CD4-positive, alpha-beta T cell treated with Interleukin-17A for 4 hours (primary cell): ENCODE results near the gene IKZF3.

Source experiments
- DNase-seq: peaks from one replicate; pipeline ENCODE4 v3.0.0-alpha.2; 2020; ENCODE audit warnings: mixed read lengths

IKZF3 gene

DNA sequence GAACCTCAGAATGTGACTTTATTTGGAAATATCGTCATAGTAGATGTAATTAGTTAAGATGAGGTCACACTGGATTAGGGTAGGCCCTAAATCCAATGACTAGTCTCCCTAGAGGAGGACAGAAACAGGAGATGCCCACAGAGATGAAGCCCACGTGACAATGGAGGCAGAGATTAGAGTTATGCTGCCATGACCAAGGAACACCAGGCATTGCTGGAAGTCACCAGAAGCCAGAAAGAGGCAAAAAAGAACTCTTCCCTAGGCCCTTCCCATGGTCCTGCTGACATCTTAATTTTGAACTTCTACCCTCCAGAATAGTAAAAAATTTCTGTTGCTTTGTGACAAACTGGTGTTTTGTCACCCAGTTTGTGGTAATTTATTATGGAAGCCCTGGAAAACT, 49.6 kb downstream of the IKZF3 start:
- no peak for DNase-seq

DNA sequence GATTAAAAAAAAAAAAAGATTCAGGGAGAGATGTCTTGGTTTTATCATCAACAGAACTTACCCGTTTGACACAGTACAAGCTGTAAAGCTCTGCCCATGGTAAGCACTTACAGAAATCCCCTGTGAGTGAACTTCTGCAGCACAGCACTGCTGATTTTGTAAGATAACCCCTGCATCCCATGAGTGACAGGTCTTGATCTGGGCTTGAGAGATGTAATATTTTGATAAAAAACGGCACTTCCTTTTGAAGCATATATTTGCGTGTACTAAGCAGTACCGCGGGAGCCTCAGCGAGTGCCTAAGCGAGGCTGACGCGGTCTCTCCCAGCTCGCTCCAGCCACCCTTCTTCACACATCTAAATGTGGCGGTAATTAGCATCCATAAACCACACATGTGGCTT, 50.5 kb downstream of the IKZF3 start:
- DNase-seq: peak; percentile 79

DNA sequence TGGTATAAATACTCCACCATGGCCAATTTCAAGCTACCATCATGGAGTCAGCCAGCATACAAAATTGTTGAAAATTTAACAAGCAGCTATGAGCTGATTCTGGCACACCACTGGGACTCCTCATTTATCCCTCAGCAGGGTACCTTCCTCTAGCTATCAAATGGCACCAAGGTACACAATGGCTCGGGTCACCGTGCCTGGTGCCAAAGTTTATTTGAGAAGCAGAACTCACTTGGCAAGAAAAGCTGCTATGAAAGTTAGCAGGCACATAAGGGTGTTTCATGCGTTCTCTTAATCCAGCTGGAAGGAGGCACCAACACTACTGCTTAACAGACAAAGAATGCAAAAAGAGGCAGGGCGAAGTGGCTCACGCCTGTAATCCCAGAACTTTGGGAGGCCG, 51.6 kb downstream of the IKZF3 start:
- DNase-seq: no peak

DNA sequence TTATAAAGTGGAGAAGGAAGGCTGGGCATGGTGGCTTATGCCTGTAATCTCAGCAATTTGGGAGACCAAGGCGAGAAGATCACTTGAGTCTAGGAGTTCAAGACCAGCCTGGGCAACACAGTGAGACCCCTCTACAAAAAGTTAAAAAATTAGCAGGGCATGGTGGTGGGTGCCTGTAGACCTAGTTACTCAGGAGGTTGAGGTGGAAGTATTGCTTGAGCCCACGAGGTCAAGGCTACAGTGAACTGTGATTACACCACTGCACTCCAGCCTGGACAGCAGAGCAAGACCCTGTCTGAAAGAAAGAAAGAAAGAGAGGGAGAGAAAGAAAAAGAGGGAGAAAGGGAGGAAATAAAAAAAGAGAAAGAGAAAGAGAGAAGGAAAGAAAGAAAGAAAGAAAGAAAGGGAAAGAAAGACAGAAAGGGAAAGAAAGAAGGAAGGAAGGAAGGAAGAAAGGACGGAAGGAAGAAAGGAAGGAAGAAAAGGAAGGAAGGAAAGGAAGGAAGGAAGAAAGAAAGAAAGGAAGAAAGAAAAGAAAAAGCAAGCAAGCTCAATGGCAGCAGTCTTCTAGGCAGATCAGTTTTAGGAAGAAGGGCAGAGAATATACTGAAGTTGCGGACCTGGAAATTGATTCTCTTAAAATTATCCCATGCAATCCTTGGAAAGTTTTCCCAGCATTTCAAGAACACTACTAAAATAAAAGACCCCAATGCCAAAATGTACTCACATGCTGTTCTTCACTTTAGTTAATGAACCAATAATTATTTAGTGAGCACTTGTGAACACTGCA, 53.0 kb downstream of the IKZF3 start:
- DNase-seq: no peak

DNA sequence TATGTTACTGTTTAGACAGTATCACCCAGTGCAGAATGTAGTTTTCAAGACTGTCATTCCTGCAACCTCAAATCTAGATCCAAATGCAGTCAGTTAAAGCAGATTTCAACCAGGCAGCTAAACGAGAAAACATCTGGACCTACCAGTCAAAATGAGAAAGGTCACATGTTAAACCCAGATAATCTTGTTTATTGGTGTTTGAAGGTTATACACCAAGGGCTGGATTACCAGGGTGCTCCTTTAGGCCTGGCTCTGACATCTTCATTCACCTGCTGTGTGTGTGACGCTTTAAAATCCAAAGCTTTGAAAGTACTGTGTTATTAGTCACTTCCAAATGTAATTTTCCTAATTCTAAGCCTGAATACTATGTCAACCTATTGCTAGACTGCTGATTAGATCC, 54.9 kb downstream of the IKZF3 start:
- DNase-seq: no peak

DNA sequence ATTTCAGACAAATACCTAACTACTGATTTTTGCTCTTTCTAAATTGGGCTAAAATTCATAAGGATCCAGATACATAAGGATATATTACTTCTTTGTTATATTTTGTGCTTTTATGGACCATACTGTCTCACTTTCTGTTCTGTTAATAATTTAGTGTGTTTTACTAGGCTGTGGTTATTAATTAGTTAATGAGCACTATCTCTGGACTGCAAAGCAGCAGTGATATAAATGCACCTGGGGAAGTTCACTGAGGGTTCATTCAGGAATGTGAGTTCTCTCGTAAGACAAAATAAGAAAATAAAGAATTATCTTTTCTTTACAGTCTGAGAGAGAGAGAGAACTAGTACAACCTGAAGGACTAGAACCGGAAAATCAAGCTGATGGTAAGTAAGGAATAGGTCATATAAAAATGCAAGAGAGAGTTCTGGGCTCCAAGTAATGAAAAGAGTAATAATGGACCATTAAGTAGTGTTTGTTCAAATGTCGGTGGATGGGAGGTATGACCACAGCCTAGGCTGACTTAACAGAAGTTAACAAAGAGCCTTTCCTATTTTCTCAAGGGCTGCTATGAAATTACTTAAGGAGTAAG, 55.6 kb downstream of the IKZF3 start:
- DNase-seq: no peak

DNA sequence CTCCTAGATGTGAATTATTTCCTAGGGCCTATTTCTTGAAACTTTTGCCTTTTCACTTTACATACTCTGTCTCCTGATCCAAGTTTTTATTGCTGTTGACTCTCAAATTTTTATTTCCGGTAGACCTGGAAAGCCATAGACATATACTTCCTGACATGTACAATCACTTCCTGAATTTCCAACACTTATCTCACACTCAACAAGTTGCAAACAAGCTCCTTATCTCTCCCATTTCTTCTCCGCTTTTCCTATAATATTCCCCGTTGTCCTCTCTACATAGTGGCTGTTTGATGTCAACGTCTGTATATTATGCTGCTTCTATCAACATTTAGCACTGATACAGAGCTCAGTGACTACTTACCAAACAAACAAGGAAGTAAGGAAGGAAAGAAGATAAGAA, 59.3 kb downstream of the IKZF3 start:
- no peak for DNase-seq

DNA sequence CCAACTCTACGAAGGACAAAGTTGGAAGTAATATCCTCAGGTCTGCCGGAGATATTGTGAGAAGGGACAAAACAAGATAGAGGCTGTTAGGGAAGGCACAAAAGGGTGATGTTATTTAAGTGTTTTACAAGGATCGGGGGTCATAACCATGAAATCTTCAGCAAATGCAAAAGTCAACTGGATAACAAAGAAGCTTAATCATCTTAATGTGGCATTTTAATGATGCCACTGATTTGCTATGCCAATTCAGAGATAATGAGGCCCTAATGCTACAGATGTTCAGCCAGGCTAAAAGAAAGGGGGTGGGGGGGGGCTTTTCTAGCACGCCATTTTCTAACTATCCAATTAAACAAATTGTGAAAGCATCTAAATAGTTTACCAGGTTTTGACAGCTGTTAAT, 63.1 kb downstream of the IKZF3 start:
- DNase-seq: no peak

DNA sequence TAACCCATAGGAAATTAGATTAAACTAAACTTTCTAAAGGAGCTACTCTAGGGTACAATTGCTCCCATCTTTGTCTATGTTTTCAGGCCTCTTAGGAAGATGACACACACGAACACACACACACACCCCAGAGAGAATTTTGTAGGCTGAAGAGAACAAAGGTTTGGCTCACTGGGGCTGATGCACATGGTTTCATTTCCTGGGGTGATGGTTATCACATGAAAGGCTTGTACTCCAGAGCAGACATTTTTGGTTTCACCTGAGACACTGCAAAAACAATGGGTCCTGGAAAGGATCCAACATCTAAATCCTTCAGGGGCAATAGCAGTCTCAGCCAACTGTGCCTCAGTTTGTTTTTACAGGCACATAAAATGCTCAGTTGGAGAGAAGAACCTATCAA, 63.6 kb downstream of the IKZF3 start:
- peak; percentile 73 for DNase-seq

DNA sequence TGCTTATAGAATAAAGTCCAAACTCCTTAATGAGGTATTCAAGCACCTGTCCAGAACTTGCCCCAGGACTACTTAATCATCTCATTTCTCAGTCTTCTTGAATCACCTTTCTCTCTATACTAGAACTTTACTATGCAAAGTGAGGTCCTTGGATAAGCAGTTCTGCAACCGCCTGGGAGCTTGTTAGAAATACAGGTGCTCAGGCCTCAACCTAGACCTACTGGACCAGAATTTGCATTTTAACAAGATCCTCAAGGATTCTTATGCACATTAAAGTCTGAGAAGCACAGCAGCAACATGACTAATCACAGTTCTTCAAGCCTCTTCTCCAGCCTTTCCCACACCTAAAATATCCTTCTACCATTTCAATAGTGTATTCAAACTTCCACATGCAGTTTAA, 64.7 kb downstream of the IKZF3 start:
- DNase-seq: no peak

DNA sequence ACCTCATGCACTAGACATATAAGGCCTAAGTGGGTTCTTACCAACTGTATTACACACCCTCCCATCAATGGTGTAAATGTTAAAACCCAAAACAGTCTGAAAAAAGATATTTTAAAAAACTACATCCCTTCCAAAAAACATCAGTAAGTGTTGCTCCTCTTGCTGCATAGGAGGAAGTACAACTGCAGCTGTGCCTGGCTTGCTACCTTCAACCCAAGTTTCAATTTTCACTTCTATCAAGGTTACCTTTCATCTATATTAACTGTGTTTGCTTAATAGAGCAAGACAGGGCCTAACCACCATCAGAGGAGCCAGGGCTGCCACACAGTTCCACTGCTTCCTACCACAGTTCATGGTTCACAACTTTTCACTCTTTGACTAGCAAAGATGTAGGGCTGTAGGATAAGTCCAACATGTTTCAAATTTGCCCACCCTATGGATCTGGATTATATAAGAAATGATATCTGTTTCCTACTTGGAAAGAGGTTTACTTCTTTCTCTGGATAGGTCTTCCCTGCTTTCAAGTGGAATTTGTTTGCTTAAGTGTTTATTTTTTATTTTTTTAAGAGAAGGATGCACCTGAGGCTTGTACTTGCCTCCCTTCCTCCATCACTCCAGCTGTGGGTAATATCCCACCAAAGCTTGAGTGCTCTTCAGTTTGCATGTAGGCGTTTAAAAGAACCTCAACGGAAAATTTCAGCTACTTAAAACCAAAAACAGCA, 69.7 kb downstream of the IKZF3 start:
- DNase-seq: peak; percentile 64

DNA sequence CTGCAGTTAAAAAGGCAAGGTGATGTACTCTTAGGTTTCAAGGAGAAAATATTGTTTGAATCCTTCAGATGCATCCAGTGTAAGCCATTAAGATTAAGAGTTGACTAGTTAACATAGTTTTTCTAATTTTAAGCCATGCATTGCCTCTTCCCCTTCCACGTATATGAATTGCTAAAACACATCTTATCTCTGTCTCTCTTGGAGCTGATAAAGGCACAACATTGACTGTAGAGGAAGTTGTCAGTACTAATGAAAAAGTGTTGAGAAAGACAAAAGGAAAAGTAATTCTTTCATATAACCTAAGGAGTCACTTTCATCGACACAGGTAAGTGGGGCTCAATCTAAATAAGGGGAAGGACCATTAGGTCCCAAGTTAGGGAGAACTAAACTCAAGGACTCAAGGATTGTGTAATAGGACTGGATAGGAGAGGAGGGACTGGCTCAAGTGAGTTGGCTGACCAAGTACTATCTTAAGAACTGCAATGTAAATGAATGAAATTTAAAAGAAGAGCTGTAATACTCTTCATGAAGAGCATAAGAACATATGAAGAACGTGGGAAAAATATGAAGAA, 70.7 kb downstream of the IKZF3 start:
- DNase-seq: no peak

DNA sequence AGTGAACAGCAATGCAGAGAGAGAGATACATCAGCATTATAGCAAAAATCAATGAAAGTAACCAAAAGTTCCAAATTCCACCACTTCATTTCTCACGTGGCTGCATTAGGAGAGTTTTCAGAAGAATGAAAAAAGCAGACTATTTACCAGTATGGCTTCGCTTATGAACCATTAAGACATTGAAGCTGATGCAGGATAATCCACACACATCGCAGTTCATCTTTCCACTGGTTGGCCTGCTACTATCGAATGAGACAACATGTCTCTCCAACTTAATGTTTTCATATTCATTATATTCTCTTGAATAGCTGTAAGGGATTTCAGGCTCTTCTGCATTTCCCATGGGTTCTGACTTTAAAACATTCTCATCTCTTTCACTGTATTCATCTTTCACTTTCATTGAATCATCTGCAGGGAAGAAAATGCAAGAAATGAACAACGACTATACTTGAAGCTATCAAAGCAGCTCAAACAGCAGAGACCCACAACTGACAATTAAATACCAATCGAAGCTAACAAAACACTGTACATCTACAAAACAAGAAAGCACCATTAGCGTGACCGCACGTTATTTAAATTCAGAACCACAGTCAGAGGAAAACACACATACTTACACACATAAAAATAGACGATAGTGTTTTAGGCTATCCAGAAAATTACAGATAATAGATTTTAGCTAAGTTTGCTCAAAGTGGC, 71.4 kb downstream of the IKZF3 start:
- peak; percentile 26 for DNase-seq

DNA sequence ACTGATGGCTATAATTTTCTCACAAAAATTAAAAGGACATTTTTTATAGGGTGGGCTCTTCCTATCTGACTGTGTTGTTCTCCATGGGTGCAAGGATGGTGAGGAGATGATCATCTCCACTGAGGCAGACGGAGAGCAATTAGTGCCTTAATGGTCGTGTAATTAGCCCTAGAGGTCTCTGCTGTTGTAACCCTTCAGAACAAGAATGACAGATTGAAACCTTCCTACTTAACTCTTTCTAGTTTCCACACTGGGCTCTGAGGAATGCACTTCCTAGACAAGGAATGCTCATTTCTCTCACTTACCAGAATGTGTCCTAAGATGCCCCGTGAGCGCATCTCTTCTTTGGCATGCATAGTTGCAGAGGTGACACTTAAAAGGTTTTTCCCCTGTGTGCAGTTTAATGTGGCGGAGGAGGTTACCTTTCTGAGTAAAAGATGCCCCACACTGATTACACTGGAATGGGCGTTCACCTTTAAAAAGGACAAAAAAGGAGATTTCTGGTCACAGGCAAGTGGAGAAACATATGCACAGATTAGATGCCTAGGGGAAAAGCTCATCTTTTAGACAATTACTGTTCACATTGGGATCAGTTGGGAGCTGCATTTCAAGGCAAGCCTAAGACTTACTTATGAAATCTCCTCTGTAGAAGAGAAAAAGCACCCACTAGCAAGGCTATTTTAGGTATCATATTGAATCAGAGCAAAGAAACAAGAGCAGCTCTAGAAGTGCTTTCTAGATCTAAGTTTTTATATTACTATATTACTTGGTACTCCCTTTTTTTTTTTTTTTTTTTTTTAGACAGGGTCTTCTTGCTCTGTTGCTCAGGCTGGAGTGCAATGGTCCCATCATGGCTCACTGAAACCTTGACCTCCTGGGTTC, 72.8 kb downstream of the IKZF3 start:
- peak; percentile 57 for DNase-seq

DNA sequence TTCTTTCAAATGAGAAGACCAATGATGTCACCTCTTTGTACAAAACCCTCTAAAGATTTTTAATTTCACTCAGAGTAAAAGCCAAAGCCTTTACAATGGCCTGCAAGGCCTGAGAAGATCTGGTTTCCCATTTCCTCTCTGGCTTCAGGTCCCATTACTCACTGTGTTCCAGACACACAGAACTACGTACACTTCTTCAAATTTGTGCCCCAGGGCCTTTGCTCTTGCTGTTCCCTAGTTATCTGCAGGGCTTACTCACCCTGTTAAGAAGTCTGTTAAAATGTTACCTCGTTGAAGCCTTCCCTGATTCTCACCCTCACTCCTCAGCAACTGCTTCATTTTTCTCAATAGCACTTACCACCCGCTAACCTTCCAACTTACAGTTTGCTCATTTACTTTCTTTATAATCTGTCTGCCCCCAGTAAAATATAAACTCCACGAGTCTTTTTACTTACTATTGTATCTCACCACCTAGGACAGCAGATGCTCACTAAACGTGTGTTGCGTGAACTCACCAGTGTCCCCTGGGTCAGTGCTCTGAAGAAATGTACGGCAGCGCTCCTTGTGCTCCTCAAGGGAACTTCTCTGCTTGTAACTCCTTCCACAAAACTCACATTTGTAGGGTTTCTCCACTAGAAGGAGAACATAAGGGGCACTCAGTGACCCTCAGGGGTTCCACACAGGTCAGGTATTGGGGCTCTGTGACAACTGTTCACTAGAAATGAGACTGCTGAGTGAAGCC, 76.2 kb downstream of the IKZF3 start:
- DNase-seq: no peak

DNA sequence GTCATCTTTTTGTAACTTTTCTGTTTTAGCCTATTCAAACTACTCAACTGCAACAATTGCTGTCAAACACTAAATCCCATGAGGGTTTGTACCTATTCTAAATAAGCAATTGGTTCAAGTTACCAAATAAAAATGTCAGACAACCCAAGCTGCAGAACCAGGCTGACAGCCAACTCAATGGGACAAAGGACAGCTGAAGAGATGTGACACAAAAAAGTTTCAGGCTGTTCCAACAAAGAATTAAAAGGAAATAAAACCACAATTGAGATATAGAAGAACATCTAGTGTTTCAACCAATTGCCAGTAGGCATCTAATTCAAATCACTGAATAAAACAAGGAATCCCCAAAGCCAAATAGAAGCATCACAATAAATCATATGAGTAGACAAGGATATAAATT, 77.1 kb downstream of the IKZF3 start:
- DNase-seq: no peak

DNA sequence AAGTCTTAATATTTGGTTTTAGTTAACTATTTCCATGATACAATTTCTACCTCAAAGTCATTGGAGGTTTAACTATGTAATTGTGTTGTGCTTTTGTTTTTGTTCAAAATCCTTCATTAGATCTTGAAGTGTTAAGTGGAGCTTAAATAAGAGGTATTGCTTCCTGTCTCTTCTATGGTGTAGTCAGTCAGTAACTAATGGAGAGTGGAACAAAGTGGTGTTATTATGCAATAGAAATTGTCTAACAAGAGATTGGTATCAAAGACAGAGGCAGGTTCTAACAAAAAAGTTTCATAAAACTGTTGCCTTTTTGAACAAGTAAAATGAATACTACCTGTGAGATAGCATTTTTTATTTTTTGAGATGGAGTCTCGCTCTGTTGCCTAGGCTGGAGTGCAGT, 81.1 kb downstream of the IKZF3 start:
- no peak for DNase-seq

DNA sequence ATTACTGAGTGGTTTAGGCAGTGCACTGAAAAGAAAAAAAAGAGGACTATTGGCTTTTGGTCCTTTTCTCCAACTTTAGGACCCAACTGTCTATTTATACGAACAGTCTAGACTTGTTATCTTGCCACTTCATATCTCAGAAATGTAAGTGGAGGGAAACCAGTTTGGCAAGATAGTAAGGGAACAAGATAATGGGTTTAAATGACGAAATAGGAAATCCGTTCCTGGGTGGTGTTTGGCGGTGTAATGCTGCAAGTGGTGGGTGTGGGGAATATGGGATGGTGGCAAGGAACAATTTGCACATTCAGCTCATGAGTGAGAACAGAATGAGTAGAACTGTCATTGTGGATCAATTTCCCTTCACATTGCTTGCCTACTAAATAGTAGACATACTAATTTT, 81.6 kb downstream of the IKZF3 start:
- DNase-seq: no peak

DNA sequence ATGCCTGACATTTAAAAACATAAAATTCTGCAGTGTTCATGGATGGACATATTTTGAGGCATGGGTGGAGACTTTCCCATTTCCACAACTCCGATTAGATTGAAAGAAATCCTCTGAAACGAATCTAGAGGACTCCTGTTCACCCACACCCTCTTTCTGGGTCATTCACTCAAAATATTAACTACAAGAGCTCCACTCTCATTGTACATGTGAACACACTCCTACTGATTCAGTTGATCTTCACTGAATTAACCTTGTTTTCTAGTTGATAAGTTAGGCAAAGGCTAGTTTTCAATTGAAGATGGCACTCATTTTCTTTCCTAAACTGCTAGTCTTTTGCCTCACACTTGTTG, 82.3 kb downstream of the IKZF3 start:
- DNase-seq: no peak

DNA sequence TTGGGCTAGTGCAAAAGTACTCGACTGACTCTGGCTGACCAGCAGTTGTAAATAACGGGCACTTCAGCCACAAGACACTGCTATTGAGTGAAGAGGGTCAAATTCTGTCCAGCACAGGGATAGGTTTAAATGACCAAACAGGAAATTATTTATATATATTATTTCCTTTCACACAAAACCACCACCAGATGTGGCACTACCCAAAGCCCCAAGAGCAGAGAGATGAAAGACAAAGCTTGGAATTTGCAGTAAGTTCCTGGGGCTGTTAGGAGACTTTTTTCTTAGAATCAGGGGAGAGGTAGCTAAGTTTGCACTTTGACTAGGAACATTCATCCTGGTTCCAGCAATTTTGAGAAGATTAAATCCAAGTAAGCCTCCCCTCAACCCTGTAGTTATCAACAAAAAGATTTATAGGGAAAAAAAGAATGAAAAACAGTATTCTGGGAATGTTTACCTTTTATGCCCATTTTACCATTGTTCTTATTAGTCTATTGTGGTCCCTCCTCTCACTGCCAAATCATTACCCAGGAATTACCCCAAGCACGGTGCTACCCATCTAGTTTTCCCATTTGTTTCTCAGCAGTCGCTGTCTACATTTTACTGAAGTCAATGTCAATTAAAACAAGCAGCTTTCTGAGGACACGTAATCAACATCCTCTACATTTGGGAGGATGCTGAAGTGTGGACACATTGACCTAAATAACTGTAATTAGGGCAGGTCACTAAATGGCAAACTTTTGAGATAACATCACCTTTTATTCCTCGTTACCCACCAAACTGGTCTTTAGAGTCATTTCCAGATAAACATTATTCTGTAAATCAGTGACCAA, 82.9 kb downstream of the IKZF3 start:
- DNase-seq: no peak
